ENCODE data around the gene SSPN.

Gene SSPN

DNA sequence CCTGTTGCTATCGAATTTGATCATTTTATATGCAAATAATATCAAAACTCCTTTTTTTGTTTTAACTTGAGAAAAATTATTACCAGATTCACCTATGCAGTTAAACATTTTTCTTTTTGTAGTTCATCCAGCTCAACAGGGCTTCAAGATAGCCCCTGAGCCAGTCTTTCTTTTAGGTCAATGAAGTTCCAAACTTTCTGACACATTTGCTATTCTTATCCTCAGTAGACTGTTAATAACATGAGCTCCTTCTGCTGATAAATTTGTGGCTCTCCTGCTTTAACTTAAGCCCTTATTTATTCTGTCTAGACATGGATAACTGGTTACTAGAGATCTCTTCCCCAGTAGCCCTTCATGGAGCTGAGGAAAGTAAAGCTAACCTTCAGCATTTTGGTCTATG is 33.2 kb upstream of the SSPN start:
- H3K36me3 ChIP-seq (replicated peaks; ENCODE audit: insufficient read depth, low read length) = no peaks in the 10 kb centered on the region
- no peak overlapping the region for H3K4me3 ChIP-seq (ENCODE audit: low read length)
- DNase-seq = no peak
- H3K27ac ChIP-seq (ENCODE audit: low read length) = no peak overlapping the region
- peaks cover 11% of the 10 kb centered on the region for H3F3A ChIP-seq (ENCODE audit: insufficient read depth, low read length)
- peaks cover 21% of the 10 kb centered on the region for H3K4me1 ChIP-seq (ENCODE audit: low read length)
- H3K9ac ChIP-seq (ENCODE audit: low read length) = no peak overlapping the region
- H4K20me1 ChIP-seq (ENCODE audit: insufficient read depth, low read length) = no peaks in the 10 kb centered on the region
- no peak overlapping the region for H3K4me2 ChIP-seq (ENCODE audit: low read depth, low read length)
- no peaks in the 10 kb centered on the region for H3K79me2 ChIP-seq (ENCODE audit: low read length)
- no peak for TF ChIP-seq EZH2phosphoT487 (IDR thresholded peaks at IDR 0.05; ENCODE audit: low read length)
- TF ChIP-seq EZH2 (optimal IDR thresholded peaks at IDR 0.05; ENCODE audit: low read depth, low read length) = no peak
- TF ChIP-seq, protein P1, sequence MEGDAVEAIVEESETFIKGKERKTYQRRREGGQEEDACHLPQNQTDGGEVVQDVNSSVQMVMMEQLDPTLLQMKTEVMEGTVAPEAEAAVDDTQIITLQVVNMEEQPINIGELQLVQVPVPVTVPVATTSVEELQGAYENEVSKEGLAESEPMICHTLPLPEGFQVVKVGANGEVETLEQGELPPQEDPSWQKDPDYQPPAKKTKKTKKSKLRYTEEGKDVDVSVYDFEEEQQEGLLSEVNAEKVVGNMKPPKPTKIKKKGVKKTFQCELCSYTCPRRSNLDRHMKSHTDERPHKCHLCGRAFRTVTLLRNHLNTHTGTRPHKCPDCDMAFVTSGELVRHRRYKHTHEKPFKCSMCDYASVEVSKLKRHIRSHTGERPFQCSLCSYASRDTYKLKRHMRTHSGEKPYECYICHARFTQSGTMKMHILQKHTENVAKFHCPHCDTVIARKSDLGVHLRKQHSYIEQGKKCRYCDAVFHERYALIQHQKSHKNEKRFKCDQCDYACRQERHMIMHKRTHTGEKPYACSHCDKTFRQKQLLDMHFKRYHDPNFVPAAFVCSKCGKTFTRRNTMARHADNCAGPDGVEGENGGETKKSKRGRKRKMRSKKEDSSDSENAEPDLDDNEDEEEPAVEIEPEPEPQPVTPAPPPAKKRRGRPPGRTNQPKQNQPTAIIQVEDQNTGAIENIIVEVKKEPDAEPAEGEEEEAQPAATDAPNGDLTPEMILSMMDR (IDR thresholded peaks at IDR 0.05; ENCODE audit: low read length) = no peak
- H3K9me3 ChIP-seq (replicated peaks; ENCODE audit: insufficient read depth, low read length) = no peaks in the 10 kb centered on the region
- no peak overlapping the region for H2AFZ ChIP-seq (ENCODE audit: low read length)
- no peaks in the 10 kb centered on the region for H3K27me3 ChIP-seq (replicated peaks; ENCODE audit: insufficient read depth, low read length)
- H3K9me2 ChIP-seq (replicated peaks; ENCODE audit: insufficient read depth, low read length) = no peaks in the 10 kb centered on the region

DNA sequence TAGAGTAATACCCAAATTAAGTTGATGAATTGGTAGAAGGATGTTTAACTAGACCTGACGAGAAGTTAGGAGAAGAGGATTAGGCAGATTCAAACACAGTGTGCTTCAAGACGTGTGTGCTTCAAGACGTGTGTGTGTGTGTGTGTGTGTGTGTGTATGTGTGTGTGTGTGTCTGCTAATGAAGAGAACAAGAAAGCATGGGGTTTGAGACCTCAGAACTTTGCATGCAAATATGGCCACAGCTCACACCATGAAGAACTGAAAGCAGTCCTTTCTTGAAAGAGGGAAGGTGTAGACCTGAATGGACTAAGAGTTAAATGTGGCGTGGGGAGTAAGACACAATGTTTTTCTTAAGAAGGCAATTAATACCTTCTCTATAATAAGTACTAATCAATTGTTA is 32.5 kb upstream of the SSPN start:
- H3K4me2 ChIP-seq (ENCODE audit: low read depth, low read length) = no peak overlapping the region

DNA sequence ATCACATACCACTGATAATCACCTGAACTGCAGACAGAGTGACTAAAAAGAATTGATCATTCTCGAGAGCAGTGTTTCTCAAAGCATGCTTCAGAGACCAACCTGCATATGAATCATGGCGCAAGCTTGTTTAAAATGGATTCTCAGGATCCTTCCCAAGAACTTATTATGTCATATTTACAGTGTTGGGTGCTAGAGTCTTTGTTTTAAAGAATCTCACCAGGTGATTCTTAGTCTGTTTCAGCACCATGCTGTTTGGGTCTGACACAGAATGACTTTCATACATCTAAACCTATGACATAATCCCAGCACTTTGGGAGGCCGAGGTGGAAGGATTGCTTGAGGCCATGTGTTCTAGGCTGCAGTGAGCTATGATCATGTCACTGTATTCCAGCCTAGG is 31.3 kb upstream of the SSPN start:
- no peaks in the 10 kb centered on the region for H3F3A ChIP-seq (ENCODE audit: insufficient read depth, low read length)
- peaks cover 2% of the 10 kb centered on the region for H3K4me1 ChIP-seq (ENCODE audit: low read length)
- H3K27ac ChIP-seq (ENCODE audit: low read length) = no peak overlapping the region
- no peaks in the 10 kb centered on the region for H3K36me3 ChIP-seq (replicated peaks; ENCODE audit: insufficient read depth, low read length)
- no peak overlapping the region for H3K9ac ChIP-seq (ENCODE audit: low read length)
- TF ChIP-seq EZH2 (optimal IDR thresholded peaks at IDR 0.05; ENCODE audit: low read depth, low read length) = no peak
- TF ChIP-seq EZH2phosphoT487 (IDR thresholded peaks at IDR 0.05; ENCODE audit: low read length) = no peak
- H3K9me2 ChIP-seq (replicated peaks; ENCODE audit: insufficient read depth, low read length) = no peaks in the 10 kb centered on the region
- H2AFZ ChIP-seq (ENCODE audit: low read length) = no peak overlapping the region
- no peaks in the 10 kb centered on the region for H3K27me3 ChIP-seq (replicated peaks; ENCODE audit: insufficient read depth, low read length)
- no peak overlapping the region for H3K4me2 ChIP-seq (ENCODE audit: low read depth, low read length)
- H4K20me1 ChIP-seq (ENCODE audit: insufficient read depth, low read length) = no peaks in the 10 kb centered on the region
- DNase-seq = no peak
- H3K4me3 ChIP-seq (ENCODE audit: low read length) = no peak overlapping the region
- no peaks in the 10 kb centered on the region for H3K79me2 ChIP-seq (ENCODE audit: low read length)
- H3K9me3 ChIP-seq (replicated peaks; ENCODE audit: insufficient read depth, low read length) = no peaks in the 10 kb centered on the region

More for the DNA sequence above, 32.5 kb upstream of the SSPN start:
- Histone ChIP-seq H3K27ac (ENCODE audit: low read length) (no peak overlapping the region), H3K9ac (ENCODE audit: low read length) (no peak overlapping the region), H3K4me1 (ENCODE audit: low read length) (peaks cover 14% of the 10 kb centered on the region), H3K9me2 (replicated peaks; ENCODE audit: insufficient read depth, low read length) (no peaks in the 10 kb centered on the region), H2AFZ (ENCODE audit: low read length) (no peak overlapping the region), H3K79me2 (ENCODE audit: low read length) (no peaks in the 10 kb centered on the region), H3K9me3 (replicated peaks; ENCODE audit: insufficient read depth, low read length) (no peaks in the 10 kb centered on the region), H3K36me3 (replicated peaks; ENCODE audit: insufficient read depth, low read length) (no peaks in the 10 kb centered on the region), H3K27me3 (replicated peaks; ENCODE audit: insufficient read depth, low read length) (no peaks in the 10 kb centered on the region), H3F3A (ENCODE audit: insufficient read depth, low read length) (peaks cover 4% of the 10 kb centered on the region), H4K20me1 (ENCODE audit: insufficient read depth, low read length) (no peaks in the 10 kb centered on the region), H3K4me3 (ENCODE audit: low read length) (no peak overlapping the region)
- DNase-seq = no peak
- TF ChIP-seq EZH2phosphoT487 (IDR thresholded peaks at IDR 0.05; ENCODE audit: low read length) = no peak
- TF ChIP-seq, protein P1 (IDR thresholded peaks at IDR 0.05; ENCODE audit: low read length) = no peak
- TF ChIP-seq EZH2 (optimal IDR thresholded peaks at IDR 0.05; ENCODE audit: low read depth, low read length) = no peak

DNA sequence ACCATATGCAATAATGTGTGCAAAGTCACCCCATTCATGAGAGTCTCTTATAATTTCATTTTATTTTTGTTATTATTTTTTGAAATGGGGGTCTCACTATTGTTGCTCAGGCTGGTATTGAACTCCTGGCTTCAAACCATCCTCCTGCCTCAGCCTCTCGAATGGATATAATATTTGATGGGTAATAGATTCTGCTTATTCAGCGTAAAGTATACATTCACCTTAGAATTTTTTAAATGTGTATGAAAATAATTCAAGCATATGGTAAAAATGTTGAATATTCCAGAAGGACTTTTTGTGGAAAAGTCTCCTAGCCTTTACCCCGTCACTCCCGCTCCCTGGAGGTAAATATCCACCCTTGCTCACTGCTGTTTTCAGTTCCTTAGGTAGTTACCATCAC is 23.4 kb upstream of the SSPN start:
- no peaks in the 10 kb centered on the region for H3K9me2 ChIP-seq (replicated peaks; ENCODE audit: insufficient read depth, low read length)
- H3F3A ChIP-seq (ENCODE audit: insufficient read depth, low read length) = no peaks in the 10 kb centered on the region
- H3K9ac ChIP-seq (ENCODE audit: low read length) = no peak overlapping the region
- H3K27ac ChIP-seq (ENCODE audit: low read length) = no peak overlapping the region
- H3K36me3 ChIP-seq (replicated peaks; ENCODE audit: insufficient read depth, low read length) = no peaks in the 10 kb centered on the region
- H3K4me2 ChIP-seq (ENCODE audit: low read depth, low read length) = no peak overlapping the region
- no peak for TF ChIP-seq EZH2phosphoT487 (IDR thresholded peaks at IDR 0.05; ENCODE audit: low read length)
- TF ChIP-seq EZH2 (optimal IDR thresholded peaks at IDR 0.05; ENCODE audit: low read depth, low read length) = no peak
- TF ChIP-seq, protein P1 (IDR thresholded peaks at IDR 0.05; ENCODE audit: low read length) = no peak
- no peaks in the 10 kb centered on the region for H3K9me3 ChIP-seq (replicated peaks; ENCODE audit: insufficient read depth, low read length)
- no peak overlapping the region for H2AFZ ChIP-seq (ENCODE audit: low read length)
- no peaks in the 10 kb centered on the region for H3K4me1 ChIP-seq (ENCODE audit: low read length)
- no peaks in the 10 kb centered on the region for H4K20me1 ChIP-seq (ENCODE audit: insufficient read depth, low read length)
- H3K4me3 ChIP-seq (ENCODE audit: low read length) = no peak overlapping the region
- H3K79me2 ChIP-seq (ENCODE audit: low read length) = no peaks in the 10 kb centered on the region
- no peak for DNase-seq
- H3K27me3 ChIP-seq (replicated peaks; ENCODE audit: insufficient read depth, low read length) = no peaks in the 10 kb centered on the region
